HG02938 (cell line): Measurements from ENCODE around the gene ALDH3A1.

Experiments
- ATAC-seq: cut with Tn5 transposase; IDR thresholded peaks from one replicate; pipeline ENCODE4 v1.9.1; 2021; ENCODE audit warnings: mild to moderate bottlenecking, moderate library complexity; ENCODE audit not compliant: unreplicated experiment

Gene ALDH3A1

DNA sequence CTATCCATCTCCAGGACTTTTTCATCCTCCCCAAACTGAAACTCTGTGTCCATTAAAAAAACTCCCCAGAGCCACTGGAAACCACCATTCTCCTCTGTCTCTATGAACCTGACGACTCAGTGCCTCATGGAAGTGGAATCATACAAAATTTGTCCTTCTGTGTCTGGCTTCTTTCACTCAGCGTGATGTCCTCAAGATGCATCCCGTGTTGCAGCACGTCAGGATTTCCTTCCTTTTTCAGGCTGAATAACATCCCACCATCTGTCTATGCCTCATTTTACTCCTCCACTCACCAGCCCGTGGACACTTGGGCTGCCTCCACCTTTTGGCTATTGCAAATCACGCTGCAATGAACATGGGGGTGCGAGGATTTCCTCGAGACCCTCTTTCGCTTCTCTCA lies 12.6 kb upstream of the ALDH3A1 start:
- no peak for ATAC-seq

- no peak for ATAC-seq
Observed at GRCh38 chr17:19759568-19760549, 11.8 kb upstream of the ALDH3A1 start.

DNA sequence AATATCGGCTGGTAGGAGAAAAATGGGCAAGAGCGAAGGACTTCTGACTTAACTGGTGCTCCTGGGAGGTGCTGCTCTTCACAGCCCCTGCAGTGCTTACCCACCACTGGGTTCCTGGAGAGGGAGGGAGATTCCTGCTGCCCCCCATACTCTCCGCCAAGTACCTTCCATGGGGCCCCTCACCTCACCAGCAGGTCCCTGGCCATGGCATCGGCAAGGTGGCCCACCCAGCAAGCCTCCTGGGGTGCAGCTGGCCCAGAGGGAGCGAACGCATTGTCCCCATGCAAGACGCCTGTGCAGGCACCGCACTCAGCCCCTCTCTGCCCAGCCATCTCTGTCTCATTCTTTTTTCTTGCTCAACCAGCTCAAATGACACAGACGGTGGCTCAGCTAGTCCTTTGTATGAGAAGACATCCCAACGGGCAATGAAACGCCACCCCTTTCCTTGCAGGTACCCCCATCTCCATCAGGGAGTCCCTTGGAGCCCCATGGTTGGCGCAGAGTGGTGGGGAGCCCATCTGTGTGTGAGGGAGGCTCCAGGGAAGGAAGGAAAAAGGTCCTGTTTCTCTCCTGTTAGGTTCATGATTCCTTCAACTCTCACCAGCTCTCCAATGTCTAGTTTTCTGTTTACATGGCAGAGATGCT lies 9.6 kb upstream of the ALDH3A1 start:
- no peak for ATAC-seq

GRCh38 chr17:19756546-19756945 lies 8.4 kb upstream of the ALDH3A1 start:
- ATAC-seq = no peak

- no peak for ATAC-seq
Observed at GRCh38 chr17:19755821-19756510, 7.9 kb upstream of the ALDH3A1 start.

DNA sequence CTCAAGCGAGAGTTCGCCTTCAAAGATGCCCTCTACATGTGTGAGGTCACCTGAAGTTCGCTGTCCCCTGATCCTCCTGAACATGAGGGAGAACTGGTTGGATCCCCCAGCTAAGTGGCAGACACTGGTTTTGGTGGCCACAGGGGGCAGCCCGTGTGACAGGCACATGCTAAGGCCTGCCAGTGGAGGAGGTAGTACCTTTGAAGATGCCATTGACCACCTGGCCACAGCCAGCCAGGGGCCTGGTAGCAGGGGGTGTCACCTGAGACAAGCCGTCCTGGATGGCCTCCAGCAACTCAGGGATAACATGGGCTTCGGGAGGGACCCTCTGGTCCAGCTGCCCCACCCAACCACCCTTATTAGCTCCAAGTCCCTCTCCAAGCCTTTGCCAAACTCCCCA lies 7.3 kb upstream of the ALDH3A1 start:
- ATAC-seq = no peak

DNA sequence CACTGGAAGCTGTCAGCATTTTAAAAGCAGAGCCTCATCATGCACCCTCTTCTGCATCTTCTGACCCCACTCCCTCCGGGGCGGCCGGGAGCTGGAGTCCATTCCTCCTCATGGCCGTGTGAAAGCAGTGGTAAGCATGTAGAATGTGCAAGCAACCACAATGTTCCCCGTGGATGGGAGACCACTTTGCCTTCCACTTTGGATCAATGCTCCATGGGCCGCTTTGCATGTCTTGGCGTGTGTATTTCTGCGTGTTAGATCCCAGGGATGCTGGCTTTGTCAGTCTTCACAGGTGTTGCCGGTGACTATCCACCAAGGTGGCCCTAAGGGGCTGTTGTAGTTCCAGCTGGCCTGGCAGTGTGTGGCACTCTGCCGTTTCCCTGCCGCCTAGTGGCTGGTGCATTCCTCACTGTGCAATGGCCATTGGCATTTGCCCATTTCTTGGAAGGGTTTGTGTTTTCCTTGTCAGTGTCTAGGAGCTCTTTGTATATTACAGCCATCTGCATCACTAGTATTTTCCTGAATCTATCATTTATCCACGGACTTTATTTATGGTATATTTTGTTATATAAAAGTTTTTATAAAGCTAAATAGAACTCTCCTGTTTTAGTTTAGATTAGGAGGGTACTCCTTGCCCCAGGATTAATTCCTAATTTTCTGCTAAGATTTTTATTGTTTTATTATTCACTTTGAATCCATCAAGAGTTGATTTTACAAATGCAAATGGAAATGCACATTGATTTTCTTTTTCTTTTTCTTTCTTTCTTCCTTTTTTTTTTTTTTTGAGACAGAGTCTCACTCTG lies 5.8 kb upstream of the ALDH3A1 start:
- no peak for ATAC-seq

DNA sequence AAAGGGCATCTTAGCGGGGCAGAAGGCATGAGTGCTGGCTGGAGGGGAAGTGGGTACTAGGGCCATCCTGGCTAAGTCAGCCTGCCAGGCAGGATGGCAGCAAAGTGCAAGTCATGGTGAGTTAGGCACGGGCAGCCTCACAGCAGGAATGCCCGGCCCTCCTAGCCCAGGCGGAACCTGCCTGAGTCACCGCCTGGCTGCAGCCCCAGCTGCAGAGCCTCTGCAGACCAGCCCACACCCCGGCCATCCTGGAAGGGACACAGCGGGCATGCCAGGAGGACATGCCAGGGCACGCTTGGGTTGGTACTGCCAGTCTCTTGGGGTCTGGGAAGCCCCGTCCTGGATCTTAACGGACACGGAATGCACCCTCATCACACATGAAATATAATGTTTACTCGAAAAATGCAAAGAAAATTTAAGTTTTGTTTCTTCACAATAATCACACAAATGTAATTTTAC lies 5.0 kb upstream of the ALDH3A1 start:
- ATAC-seq = no peak

DNA sequence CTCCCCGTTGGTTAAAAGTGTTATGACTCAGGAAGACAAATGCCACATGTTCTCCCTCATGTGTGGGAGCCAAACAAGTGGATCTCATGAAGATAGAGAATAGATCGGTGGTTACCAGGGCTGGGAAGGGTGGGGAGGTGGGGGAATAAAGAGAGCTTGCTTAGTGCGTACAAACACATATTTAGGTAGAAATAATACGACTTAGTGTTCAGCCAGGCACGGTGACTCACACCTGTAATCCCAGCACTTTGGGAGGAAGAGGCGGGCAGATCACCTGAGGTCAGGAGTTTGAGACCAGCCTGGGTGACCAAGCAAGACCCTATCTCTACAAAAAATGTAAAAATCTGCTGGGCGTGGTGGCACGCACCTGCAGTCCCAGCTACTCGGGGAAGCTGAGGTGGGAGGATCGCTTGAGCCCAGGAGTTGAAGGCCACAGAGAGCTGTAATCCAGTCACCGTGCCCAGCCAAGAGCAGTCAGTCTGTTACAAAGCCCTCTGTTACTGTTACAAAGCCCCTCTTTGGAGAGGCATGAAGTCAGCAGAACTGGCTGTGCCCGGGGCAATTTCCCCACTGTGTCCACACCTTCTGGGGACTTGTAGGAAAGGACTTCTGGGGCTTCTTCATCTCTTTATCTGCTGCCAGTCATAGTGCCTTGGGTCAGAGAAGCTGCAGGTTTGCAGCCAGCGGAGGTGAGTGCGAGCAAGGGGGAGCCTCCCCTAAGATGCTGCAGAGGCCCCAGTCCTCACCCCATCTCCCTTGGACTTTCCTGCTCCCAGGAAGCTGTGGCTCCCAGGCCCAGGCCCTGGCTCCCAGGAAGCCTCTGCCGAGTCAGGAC lies 4.3 kb upstream of the ALDH3A1 start:
- ATAC-seq = no peak

DNA sequence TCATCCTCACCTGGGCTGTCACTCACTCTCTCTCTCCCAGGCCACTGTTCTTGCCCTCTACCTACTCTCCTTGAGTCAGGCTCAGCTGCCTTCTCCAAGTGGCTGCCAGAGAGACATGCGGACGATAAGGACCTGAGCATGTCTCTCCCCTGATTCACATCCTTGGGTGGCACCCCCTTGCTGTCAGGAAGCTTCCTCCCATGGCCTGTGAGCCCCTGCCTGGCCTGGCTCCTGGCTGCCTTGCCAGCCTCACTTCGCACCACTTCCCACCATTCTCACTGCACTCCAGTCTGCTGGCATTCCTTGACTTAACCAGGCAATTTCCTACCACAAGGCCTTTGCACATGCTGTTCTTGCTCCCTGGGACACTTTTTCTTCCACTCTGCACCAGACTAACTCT lies 2.7 kb upstream of the ALDH3A1 start:
- no peak for ATAC-seq

- no peak for ATAC-seq
Observed at GRCh38 chr17:19750020-19750572, 2.0 kb upstream of the ALDH3A1 start.

GRCh38 chr17:19748807-19749193 lies 702 bp upstream of the ALDH3A1 start:
- ATAC-seq = no peak

GRCh38 chr17:19747159-19747719 lies 859 bp downstream of the ALDH3A1 start:
- ATAC-seq = no peak

DNA sequence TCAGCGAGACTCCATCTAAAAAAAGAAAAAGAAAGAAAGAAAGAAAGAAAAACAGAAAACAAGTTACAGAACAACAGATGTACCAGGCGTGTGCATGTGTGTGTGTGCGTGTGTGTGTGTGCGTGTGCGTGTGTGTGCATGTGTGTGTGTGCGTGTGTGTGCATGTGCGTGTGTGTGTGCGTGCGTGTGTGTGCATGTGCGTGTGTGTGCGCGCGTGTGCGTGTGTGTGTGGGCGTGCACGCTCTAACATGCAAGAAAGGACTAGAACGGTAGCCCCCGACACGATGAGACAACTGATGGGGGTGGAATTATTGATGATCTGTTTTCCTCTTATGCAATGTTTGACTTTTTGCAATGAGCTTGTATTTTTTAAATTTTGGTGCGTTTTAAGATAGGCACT lies 1.6 kb downstream of the ALDH3A1 start:
- no peak for ATAC-seq

DNA sequence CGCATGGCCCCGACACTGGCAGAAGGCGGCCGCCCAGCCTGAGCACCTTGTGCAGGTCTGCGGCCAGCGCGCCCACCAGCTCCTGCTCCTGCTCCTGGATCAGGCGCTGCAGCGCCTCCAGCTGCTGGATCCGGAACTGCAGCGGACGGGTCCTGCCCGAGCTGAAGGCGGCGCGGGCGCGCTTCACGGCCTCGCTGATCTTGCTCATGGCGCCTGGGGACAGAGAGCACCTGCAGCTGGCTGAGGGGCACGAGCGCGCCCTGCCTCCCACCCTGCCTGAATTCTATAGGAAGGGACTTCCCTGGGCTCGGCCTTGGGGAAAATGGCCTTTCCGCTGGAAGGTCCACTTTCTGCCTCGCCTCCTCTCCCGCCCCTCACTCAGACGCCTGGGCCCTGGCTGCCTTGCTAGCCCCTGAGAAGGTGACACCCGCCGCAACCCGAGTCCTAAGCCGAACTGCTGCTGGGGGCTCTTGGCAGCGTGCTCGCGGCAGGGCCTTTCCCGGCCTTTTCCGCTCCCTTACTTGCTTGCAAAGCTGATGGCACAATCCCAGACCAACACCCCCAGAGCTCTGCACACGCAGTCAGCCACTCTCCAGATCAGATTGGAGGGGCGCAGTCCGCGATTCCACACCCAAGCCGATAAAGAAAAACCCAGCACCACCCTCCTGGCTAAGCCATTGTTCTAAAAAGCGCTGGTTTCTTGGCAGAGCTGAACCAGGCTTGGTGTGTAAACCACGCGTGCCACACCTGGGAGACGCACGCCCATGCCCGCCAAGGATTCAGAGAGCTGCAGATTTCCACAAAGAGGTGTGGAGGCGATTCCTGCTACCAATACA lies 3.0 kb downstream of the ALDH3A1 start:
- ATAC-seq = no peak

DNA sequence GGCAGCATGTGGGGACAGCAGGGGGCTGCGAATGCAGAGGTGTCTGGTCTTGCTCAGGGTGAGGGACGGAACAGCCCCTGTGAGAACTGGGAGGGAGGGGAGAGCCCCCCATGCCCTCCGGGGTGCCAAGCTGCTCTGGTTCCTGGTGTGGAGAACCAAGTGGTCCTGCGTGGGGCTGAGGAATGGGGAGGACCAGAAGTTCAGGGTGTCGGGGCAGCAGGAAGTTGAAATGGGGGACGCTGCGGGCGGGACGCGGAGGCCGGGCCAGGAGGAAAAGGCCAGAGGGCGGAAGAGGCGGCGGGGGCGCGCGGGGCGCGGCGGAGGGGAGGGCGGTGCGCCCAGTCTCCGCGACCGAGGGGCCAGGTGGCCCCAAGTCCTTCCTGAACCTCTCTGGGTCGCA lies 3.6 kb downstream of the ALDH3A1 start:
- ATAC-seq = no peak

DNA sequence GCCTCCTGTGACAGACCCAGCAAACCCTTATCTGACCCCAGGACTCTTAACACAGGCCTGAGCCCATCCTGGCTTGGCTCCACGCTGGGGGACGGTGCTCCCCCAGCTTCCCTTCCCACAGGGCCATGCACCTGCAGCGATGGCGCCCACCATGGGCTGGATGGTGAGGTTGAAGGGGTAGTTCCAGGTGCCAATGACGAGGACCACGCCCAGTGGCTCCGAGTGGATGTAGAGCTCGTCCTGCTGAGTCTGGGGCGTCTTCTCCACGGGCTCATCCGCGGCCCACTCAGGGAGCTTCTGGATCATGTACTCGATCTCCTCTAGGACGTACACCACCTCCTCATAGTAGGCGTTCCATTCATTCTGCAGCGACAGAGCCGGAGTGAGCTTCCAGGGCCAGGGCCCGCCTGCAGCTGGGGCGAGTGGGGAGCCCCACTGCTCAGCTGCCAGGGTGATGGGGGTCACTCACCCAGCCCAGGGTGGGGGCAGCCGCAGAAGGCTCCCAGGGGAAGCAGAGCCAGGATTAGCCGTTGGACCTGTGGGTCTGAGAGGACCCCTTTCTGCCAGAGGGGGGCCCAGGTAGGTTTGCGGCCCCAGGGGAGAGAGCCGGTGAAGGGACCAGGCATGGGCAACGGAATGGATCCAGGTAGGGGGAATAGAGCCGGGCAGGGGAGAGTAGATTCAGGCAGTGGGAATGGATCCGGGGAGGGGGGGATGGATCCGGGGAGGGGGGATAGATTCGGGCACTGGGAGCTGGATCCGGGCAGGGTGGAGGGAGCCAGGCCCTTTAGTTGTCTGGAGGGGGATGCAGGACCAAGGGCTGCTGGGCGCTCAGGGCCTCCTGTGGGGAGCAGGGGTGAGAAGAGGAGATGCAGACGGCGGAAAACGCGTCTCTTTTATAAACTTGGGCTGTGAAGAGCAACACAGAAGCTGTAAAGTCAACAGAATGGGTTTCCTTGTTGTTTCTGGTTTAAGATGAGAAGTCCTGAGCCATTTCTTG lies 4.7 kb downstream of the ALDH3A1 start:
- no peak for ATAC-seq
